MM.1S (cell line): ENCODE measurements around the gene LOXL1.

Experiments used
- CTCF ChIP-seq: fragments of 300-600 bp; sonication (generic); IDR thresholded peaks from 2 replicates; pipeline ENCODE4 v1.5.1; 2016; ENCODE audit warnings: antibody characterized with exemption, low read length, mixed read lengths
- EZH2 ChIP-seq: fragments of 300-600 bp; sonication (generic); optimal IDR thresholded peaks from 2 replicates; pipeline ENCODE3; 2017; ENCODE audit warnings: low read depth, mild to moderate bottlenecking, antibody characterized with exemption, low read length, mixed read lengths

- TF ChIP-seq CTCF, result no peak
- TF ChIP-seq EZH2, result no peak
Measured at GRCh38 chr15:73910522-73911303, 15.5 kb upstream of the LOXL1 start.
